Panc1 (cell line): ENCODE measurements around the gene SLC10A1.

Experiments used
- CTCF ChIP-seq: fragments of 450-650 bp; IDR thresholded peaks from 2 replicates; pipeline ENCODE4 v1.5.1; 2017; ENCODE audit warnings: mild to moderate bottlenecking
- POLR2AphosphoS5 ChIP-seq: IDR thresholded peaks from 2 replicates; pipeline ENCODE4 v1.6.1; 2012; ENCODE audit warnings: mild to moderate bottlenecking, low read depth, low read length, moderate library complexity
- REST ChIP-seq, 2 experiments: IDR thresholded peaks; 2 replicates each; pipeline ENCODE4 v1.6.1; 2011 to 2012; ENCODE audit warnings: low read depth in 2 of 2, control low read depth in 1 of 2, low read length in 1 of 2, mild to moderate bottlenecking in 1 of 2, moderate library complexity in 1 of 2; ENCODE audit not compliant: insufficient read depth in 1 of 2
- SIN3A ChIP-seq: IDR thresholded peaks from 2 replicates; pipeline ENCODE4 v1.6.1; 2012; ENCODE audit warnings: low read depth, mild to moderate bottlenecking, low read length, moderate library complexity, borderline replicate concordance; ENCODE audit not compliant: insufficient read depth
- TCF7L2 ChIP-seq: IDR thresholded peaks from 2 replicates; pipeline ENCODE4 v1.6.1; 2011; ENCODE audit warnings: mild to moderate bottlenecking, low read depth, low read length, inconsistent platforms

- TF ChIP-seq REST (IDR thresholded peaks at IDR 0.05; ENCODE audit: insufficient read depth in 1 of 2, low read depth in 2 of 2, low read length in 1 of 2) (no peak), CTCF (no peak), TCF7L2 (no peak), POLR2AphosphoS5 (peak; percentile 98), SIN3A (no peak; the same call in 1 of the 2 replicates)
These were observed 30.1 kb downstream of the SLC10A1 start, which contains the start of gene SRSF5 for GRCh38 chr14:69766984-69767368.
